GM12875 (cell line): Measurements from ENCODE around the gene VRK2.
"Not testable (repeated sequence)": the region's sequence is repeated elsewhere in the genome, so short reads cannot be mapped to it uniquely, and the experiment has no call there.

Experiments used
- H3K4me3 ChIP-seq: one replicate; pipeline ENCODE4 v1.5.1; 2011; ENCODE audit warnings: low read depth, low read length, control low read depth
- TF ChIP-seq, protein P1 (sequence below): IDR thresholded peaks from 2 replicates; pipeline ENCODE4 v1.5.1; 2011; ENCODE audit warnings: low read depth, mild to moderate bottlenecking, control low read depth, inconsistent platforms, low read length, moderate library complexity, borderline replicate concordance; ENCODE audit not compliant: insufficient read depth

The VRK2 gene

DNA sequence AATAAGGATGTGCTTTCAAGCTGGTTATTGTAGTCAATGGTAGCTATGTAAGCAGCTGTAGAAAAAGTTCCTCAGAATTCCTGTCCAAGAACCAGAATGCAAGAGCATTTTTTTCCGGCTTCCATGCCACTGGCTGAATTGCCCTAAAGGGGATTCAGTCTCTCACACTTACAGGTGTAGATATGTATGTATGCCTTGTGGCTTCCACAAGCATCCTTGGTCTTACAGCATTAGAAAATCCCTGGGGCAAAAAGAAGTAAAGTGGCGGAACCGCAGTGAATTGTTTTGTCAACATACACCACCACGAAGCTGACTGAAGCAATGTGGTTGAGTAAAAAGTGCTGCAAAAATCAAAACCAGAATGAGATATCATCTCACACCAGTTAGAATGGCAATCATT lies 139.9 kb downstream of the VRK2 start:
- TF ChIP-seq, protein P1, sequence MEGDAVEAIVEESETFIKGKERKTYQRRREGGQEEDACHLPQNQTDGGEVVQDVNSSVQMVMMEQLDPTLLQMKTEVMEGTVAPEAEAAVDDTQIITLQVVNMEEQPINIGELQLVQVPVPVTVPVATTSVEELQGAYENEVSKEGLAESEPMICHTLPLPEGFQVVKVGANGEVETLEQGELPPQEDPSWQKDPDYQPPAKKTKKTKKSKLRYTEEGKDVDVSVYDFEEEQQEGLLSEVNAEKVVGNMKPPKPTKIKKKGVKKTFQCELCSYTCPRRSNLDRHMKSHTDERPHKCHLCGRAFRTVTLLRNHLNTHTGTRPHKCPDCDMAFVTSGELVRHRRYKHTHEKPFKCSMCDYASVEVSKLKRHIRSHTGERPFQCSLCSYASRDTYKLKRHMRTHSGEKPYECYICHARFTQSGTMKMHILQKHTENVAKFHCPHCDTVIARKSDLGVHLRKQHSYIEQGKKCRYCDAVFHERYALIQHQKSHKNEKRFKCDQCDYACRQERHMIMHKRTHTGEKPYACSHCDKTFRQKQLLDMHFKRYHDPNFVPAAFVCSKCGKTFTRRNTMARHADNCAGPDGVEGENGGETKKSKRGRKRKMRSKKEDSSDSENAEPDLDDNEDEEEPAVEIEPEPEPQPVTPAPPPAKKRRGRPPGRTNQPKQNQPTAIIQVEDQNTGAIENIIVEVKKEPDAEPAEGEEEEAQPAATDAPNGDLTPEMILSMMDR, result no peak

DNA sequence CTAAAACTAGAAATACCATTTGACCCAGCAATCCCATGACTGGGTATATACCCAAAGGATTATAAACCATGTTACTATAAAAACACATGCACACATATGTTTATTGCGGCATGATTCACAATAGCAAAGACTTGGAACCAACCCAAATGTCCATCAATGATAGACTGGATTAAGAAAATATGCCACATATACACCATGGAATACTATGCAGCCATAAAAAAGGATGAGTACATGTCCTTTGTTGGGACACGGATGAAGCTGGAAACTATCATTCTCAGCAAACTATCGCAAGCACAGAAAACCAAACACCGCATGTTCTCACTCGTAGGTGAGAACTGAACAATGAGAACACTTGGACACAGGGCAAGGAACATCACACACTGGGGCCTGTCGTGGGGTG lies 140.4 kb downstream of the VRK2 start:
- H3K4me3 ChIP-seq, result not testable (repeated sequence)

More for the DNA sequence above, 139.9 kb downstream of the VRK2 start:
- H3K4me3 ChIP-seq, result no peak overlapping the region

DNA sequence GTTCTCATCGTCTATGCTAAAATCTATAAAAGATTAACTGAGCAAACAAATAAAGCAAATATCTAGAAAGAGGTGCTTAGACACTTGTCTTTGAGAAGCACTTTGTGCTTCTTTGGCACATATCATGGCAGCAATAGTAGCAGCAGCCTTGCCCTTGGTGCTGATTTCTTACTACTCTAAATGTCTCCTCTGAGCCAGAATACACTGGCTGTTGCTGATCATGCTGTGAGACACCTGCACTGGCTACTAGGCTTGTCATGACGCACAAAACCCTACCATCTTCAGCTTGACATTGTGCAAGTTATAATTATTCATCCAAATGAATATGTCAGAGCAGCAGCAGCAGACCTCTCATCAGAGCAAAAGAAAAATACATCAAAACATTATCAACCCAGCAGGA lies 147.9 kb downstream of the VRK2 start:
- TF ChIP-seq, protein P1, result no peak
- H3K4me3 ChIP-seq, result no peak overlapping the region

DNA sequence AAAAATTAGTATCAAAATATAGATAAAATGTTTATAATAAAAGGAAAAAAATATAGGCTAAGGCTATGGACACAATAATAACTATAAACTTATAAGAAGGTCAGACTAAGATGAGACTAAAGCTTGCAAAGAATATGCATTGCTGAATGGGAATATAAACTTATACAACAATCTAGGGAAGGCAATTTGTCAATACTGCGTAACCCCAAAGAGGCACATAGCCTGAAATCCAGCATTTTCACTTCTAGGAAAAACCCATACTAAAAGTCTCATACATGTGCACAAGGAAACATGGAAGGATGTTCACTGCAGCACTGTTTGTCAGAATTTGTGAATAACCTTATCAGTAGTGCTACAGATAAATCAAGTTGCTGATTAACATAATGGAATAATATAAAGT lies 149.1 kb downstream of the VRK2 start:
- H3K4me3 ChIP-seq, result no peak overlapping the region
- TF ChIP-seq, protein P1, result no peak

DNA sequence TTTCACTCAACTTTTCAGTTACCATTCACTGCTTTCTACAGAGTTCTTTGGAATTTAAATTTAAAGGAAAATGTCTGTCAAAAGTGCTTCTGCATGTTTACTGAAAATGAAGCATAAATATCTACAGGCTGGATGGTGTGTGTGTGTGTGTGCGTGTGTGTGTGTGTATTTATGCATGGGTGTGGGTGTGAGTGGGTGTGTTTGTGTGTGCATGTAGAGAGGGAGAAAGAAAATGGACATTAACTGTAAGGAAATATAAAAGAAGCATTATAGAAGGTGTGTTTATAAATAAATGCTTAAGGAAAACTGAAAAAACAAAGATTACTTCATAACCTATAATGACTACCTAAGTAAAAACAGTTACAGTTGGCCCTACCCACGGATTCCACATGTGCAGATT lies 151.3 kb downstream of the VRK2 start:
- TF ChIP-seq, protein P1, result no peak
- no peak overlapping the region for H3K4me3 ChIP-seq

DNA sequence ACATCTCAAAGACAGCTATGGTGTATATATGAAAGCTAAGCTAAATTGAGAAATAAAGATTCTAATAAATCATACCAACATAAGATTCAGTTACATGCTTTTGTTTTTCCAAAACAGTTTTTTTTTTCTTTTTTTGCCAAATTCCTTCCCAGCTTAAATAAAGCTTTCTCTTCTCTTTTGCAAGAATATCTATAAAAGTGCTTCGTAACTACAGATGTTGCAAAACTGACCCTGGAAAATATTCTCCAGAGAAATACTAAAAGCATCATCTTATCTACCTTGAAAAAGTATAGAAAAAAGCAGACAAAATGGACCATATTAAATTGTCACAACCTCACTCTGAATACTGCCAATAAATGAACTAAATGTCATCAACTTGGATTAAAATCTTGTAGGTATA lies 155.8 kb downstream of the VRK2 start:
- no peak overlapping the region for H3K4me3 ChIP-seq
- TF ChIP-seq, protein P1, result no peak

DNA sequence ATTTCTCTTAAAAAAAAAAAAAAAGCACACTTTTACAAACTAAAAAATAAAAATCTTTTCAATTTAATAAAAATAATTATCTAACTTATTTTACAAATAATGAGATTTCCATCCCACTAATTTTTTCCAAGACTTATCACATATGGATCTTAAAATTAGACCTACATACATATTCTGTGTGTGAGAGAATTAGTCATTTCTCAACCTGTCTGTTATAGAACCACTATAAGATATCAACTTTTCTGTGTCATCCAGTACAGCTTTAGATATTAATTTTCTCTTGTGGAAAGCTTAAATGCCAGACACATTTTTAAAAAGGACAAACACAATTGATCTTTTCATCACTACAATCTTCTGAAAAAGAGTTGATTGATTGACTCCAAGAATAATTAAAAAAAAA lies 156.4 kb downstream of the VRK2 start:
- H3K4me3 ChIP-seq, result no peak overlapping the region

More for the DNA sequence above, 156.4 kb downstream of the VRK2 start:
- TF ChIP-seq, protein P1, result no peak
